ENCODE results near the gene IDS.

GRCh38 chrX:149433451-149433850 lies 71.7 kb downstream of the IDS start:
- TF ChIP-seq REST (IDR thresholded peaks at IDR 0.05; ENCODE audit: insufficient read depth in 1 of 2, low read depth in 2 of 2, low read length in 2 of 2) (no peak), POLR2AphosphoS5 (IDR thresholded peaks at IDR 0.05; ENCODE audit: low read depth, low read length) (no peak), SIN3A (IDR thresholded peaks at IDR 0.05; ENCODE audit: borderline replicate concordance, insufficient read depth, low read length) (no peak)

Measured in PFSK-1 (cell line).